Measurements from ENCODE around the gene THOC7.

The THOC7 gene

GRCh38 chr3:63895422-63896189 is 32.0 kb upstream of the THOC7 start:
- Mint-ChIP-seq H3K36me3 (ENCODE audit: low read depth) (peaks cover 32% of the 10 kb centered on the region), H3K27ac (peak overlapping the region; percentile 78), H3K9me3 (no peaks in the 10 kb centered on the region), H3K27me3 (no peaks in the 10 kb centered on the region), H3K4me1 (ENCODE audit: low read depth) (peaks cover 49% of the 10 kb centered on the region), H3K4me3 (no peak overlapping the region)

GRCh38 chr3:63892773-63893352 is 29.3 kb upstream of the THOC7 start:
- Mint-ChIP-seq H3K36me3 (ENCODE audit: low read depth) (peaks cover 13% of the 10 kb centered on the region), H3K4me1 (ENCODE audit: low read depth) (peaks cover 38% of the 10 kb centered on the region), H3K27ac (no peak overlapping the region), H3K9me3 (no peaks in the 10 kb centered on the region), H3K4me3 (no peak overlapping the region), H3K27me3 (no peaks in the 10 kb centered on the region)

GRCh38 chr3:63891518-63891917 is 27.9 kb upstream of the THOC7 start:
- H3K9me3 Mint-ChIP-seq, result no peaks in the 10 kb centered on the region
- peaks cover 35% of the 10 kb centered on the region for H3K4me1 Mint-ChIP-seq (ENCODE audit: low read depth)
- no peak overlapping the region for H3K4me3 Mint-ChIP-seq
- no peaks in the 10 kb centered on the region for H3K27me3 Mint-ChIP-seq
- peaks cover 13% of the 10 kb centered on the region for H3K36me3 Mint-ChIP-seq (ENCODE audit: low read depth)
- no peak overlapping the region for H3K27ac Mint-ChIP-seq

- Mint-ChIP-seq H3K4me1 (ENCODE audit: low read depth) (peaks cover 19% of the 10 kb centered on the region), H3K36me3 (ENCODE audit: low read depth) (peaks cover 6% of the 10 kb centered on the region), H3K27me3 (no peaks in the 10 kb centered on the region), H3K4me3 (no peak overlapping the region), H3K27ac (no peak overlapping the region), H3K9me3 (no peaks in the 10 kb centered on the region)
Measured at GRCh38 chr3:63886858-63887257, 23.3 kb upstream of the THOC7 start.

- H3K36me3 Mint-ChIP-seq (ENCODE audit: low read depth), result peaks cover 8% of the 10 kb centered on the region
- H3K27ac Mint-ChIP-seq, result no peak overlapping the region
- no peak overlapping the region for H3K4me3 Mint-ChIP-seq
- H3K27me3 Mint-ChIP-seq, result no peaks in the 10 kb centered on the region
- peaks cover 62% of the 10 kb centered on the region for H3K4me1 Mint-ChIP-seq (ENCODE audit: low read depth)
- no peaks in the 10 kb centered on the region for H3K9me3 Mint-ChIP-seq
Measured at GRCh38 chr3:63880653-63881052, 17.0 kb upstream of the THOC7 start.

- peaks cover 69% of the 10 kb centered on the region for H3K4me1 Mint-ChIP-seq (ENCODE audit: low read depth)
- H3K27ac Mint-ChIP-seq, result no peak overlapping the region
- peaks cover 8% of the 10 kb centered on the region for H3K36me3 Mint-ChIP-seq (ENCODE audit: low read depth)
- no peak overlapping the region for H3K4me3 Mint-ChIP-seq
- no peaks in the 10 kb centered on the region for H3K27me3 Mint-ChIP-seq
- no peaks in the 10 kb centered on the region for H3K9me3 Mint-ChIP-seq
Measured at GRCh38 chr3:63878394-63879060, 14.9 kb upstream of the THOC7 start.

- no peaks in the 10 kb centered on the region for H3K27me3 Mint-ChIP-seq
- H3K4me1 Mint-ChIP-seq (ENCODE audit: low read depth), result peaks cover 67% of the 10 kb centered on the region
- H3K4me3 Mint-ChIP-seq, result no peak overlapping the region
- H3K36me3 Mint-ChIP-seq (ENCODE audit: low read depth), result peaks cover 8% of the 10 kb centered on the region
- no peaks in the 10 kb centered on the region for H3K9me3 Mint-ChIP-seq
- no peak overlapping the region for H3K27ac Mint-ChIP-seq
Measured at GRCh38 chr3:63877737-63878393, 14.3 kb upstream of the THOC7 start.

- Mint-ChIP-seq H3K4me1 (ENCODE audit: low read depth) (peaks cover 79% of the 10 kb centered on the region), H3K9me3 (no peaks in the 10 kb centered on the region), H3K36me3 (ENCODE audit: low read depth) (peaks cover 12% of the 10 kb centered on the region), H3K4me3 (no peak overlapping the region), H3K27ac (no peak overlapping the region), H3K27me3 (no peaks in the 10 kb centered on the region)
Measured at GRCh38 chr3:63876260-63876659, 12.7 kb upstream of the THOC7 start.

- no peak overlapping the region for H3K27ac Mint-ChIP-seq
Measured at GRCh38 chr3:63875510-63875909, 11.9 kb upstream of the THOC7 start.

GRCh38 chr3:63874769-63875168 is 11.2 kb upstream of the THOC7 start:
- H3K4me3 Mint-ChIP-seq, result no peak overlapping the region
- H3K9me3 Mint-ChIP-seq, result no peaks in the 10 kb centered on the region
- no peak overlapping the region for H3K27ac Mint-ChIP-seq
- H3K27me3 Mint-ChIP-seq, result no peaks in the 10 kb centered on the region
- peaks cover 10% of the 10 kb centered on the region for H3K36me3 Mint-ChIP-seq (ENCODE audit: low read depth)
- H3K4me1 Mint-ChIP-seq (ENCODE audit: low read depth), result peaks cover 74% of the 10 kb centered on the region

More at GRCh38 chr3:63875510-63875909, 11.9 kb upstream of the THOC7 start:
- no peak overlapping the region for H3K4me3 Mint-ChIP-seq
- H3K4me1 Mint-ChIP-seq (ENCODE audit: low read depth), result peaks cover 76% of the 10 kb centered on the region
- peaks cover 15% of the 10 kb centered on the region for H3K36me3 Mint-ChIP-seq (ENCODE audit: low read depth)
- no peaks in the 10 kb centered on the region for H3K9me3 Mint-ChIP-seq
- no peaks in the 10 kb centered on the region for H3K27me3 Mint-ChIP-seq

- no peak overlapping the region for H3K27ac Mint-ChIP-seq
- H3K4me3 Mint-ChIP-seq, result no peak overlapping the region
- no peaks in the 10 kb centered on the region for H3K9me3 Mint-ChIP-seq
- peaks cover 12% of the 10 kb centered on the region for H3K36me3 Mint-ChIP-seq (ENCODE audit: low read depth)
- peaks cover 59% of the 10 kb centered on the region for H3K4me1 Mint-ChIP-seq (ENCODE audit: low read depth)
- H3K27me3 Mint-ChIP-seq, result no peaks in the 10 kb centered on the region
Measured at GRCh38 chr3:63872135-63872924, 8.7 kb upstream of the THOC7 start.

- H3K4me3 Mint-ChIP-seq, result no peak overlapping the region
- H3K27ac Mint-ChIP-seq, result no peak overlapping the region
- no peaks in the 10 kb centered on the region for H3K27me3 Mint-ChIP-seq
- peaks cover 55% of the 10 kb centered on the region for H3K4me1 Mint-ChIP-seq (ENCODE audit: low read depth)
- no peaks in the 10 kb centered on the region for H3K9me3 Mint-ChIP-seq
- H3K36me3 Mint-ChIP-seq (ENCODE audit: low read depth), result peaks cover 23% of the 10 kb centered on the region
Measured at GRCh38 chr3:63870615-63871005, 7.0 kb upstream of the THOC7 start.

- Mint-ChIP-seq H3K27me3 (no peaks in the 10 kb centered on the region), H3K36me3 (ENCODE audit: low read depth) (peaks cover 26% of the 10 kb centered on the region), H3K4me3 (no peak overlapping the region), H3K9me3 (no peaks in the 10 kb centered on the region), H3K27ac (no peak overlapping the region), H3K4me1 (ENCODE audit: low read depth) (peaks cover 54% of the 10 kb centered on the region)
Measured at GRCh38 chr3:63869940-63870614, 6.5 kb upstream of the THOC7 start.

- no peaks in the 10 kb centered on the region for H3K9me3 Mint-ChIP-seq
- peaks cover 54% of the 10 kb centered on the region for H3K4me1 Mint-ChIP-seq (ENCODE audit: low read depth)
- H3K27ac Mint-ChIP-seq, result no peak overlapping the region
- H3K36me3 Mint-ChIP-seq (ENCODE audit: low read depth), result peaks cover 32% of the 10 kb centered on the region
- no peak overlapping the region for H3K4me3 Mint-ChIP-seq
- H3K27me3 Mint-ChIP-seq, result no peaks in the 10 kb centered on the region
Measured at GRCh38 chr3:63867225-63867624, 3.6 kb upstream of the THOC7 start.
